ENCODE measurements around the gene INPP5A.
A peak's percentile ranks its signal among the peaks of the same experiment; 100 is the strongest.

Gene INPP5A

GRCh38 chr10:132608511-132609195 is 71.1 kb downstream of the INPP5A start:
- DNase-seq (ENCODE audit: insufficient read length, low spot score) (no peak), FAIRE-seq (no peak)
- TF ChIP-seq POLR2AphosphoS5 (IDR thresholded peaks at IDR 0.05; ENCODE audit: low read depth, low read length): no peak
- TF ChIP-seq PAX5 (IDR thresholded peaks at IDR 0.05; ENCODE audit: insufficient read depth, low read length, severe bottlenecking): no peak
- no peak for TF ChIP-seq SPI1 (IDR thresholded peaks at IDR 0.05; ENCODE audit: low read depth, low read length)
- TF ChIP-seq TAF1 (IDR thresholded peaks at IDR 0.05; ENCODE audit: low read depth, low read length): no peak
- TF ChIP-seq POU2F2 (IDR thresholded peaks at IDR 0.05; ENCODE audit: low read depth, low read length): no peak
- TF ChIP-seq POLR2A (IDR thresholded peaks at IDR 0.05; ENCODE audit: low read depth, low read length): no peak

GRCh38 chr10:132609211-132609610 is 71.6 kb downstream of the INPP5A start:
- DNase-seq (ENCODE audit: insufficient read length, low spot score): no peak
- FAIRE-seq: no peak
- TF ChIP-seq TAF1 (IDR thresholded peaks at IDR 0.05; ENCODE audit: low read depth, low read length): no peak
- no peak for TF ChIP-seq POLR2A (IDR thresholded peaks at IDR 0.05; ENCODE audit: low read depth, low read length)
- TF ChIP-seq POU2F2 (IDR thresholded peaks at IDR 0.05; ENCODE audit: low read depth, low read length): no peak
- TF ChIP-seq POLR2AphosphoS5 (IDR thresholded peaks at IDR 0.05; ENCODE audit: low read depth, low read length): no peak
- TF ChIP-seq SPI1 (IDR thresholded peaks at IDR 0.05; ENCODE audit: low read depth, low read length): no peak
- TF ChIP-seq PAX5 (IDR thresholded peaks at IDR 0.05; ENCODE audit: insufficient read depth, low read length, severe bottlenecking): no peak

DNA sequence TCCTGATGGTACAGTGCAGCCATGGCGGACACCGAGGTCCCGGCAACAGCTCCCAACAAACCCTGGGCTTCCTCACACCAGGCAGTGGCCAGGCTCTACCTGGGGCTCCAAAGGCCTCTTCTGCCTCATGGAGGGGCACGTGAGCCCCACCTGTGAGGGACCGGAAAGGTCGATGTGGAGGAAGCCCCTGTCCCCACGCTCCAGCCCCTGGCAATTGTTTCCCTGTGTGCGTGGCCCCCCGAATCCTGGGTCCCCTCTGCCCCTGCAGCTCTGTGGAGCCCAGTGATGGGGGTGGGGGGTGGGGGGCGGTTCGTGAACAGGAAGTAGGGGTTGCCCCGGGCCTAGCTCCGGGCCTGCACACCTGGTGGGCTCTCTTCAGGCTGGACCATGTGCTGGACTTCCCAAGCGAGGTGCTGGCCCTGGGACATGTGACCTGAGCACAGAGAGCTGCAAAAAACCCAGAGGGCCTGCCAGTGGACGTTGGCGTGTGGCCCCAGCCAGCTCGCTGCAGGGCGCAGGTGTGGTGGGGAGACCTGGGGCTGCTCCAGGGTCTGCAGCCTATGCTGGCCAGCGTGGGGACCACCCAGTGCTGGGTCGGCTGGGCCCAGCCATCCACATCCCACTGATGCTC is 72.6 kb downstream of the INPP5A start:
- FAIRE-seq (no peak), DNase-seq (ENCODE audit: insufficient read length, low spot score) (no peak)

GRCh38 chr10:132611026-132611910 is 73.7 kb downstream of the INPP5A start:
- DNase-seq (ENCODE audit: insufficient read length, low spot score) (no peak), FAIRE-seq (peak; percentile 35)
- TF ChIP-seq PAX5 (IDR thresholded peaks at IDR 0.05; ENCODE audit: insufficient read depth, low read length, severe bottlenecking): no peak
- no peak for TF ChIP-seq POLR2A (IDR thresholded peaks at IDR 0.05; ENCODE audit: low read depth, low read length)
- TF ChIP-seq SPI1 (IDR thresholded peaks at IDR 0.05; ENCODE audit: low read depth, low read length): no peak
- TF ChIP-seq POLR2AphosphoS5 (IDR thresholded peaks at IDR 0.05; ENCODE audit: low read depth, low read length): no peak
- no peak for TF ChIP-seq TAF1 (IDR thresholded peaks at IDR 0.05; ENCODE audit: low read depth, low read length)
- no peak for TF ChIP-seq POU2F2 (IDR thresholded peaks at IDR 0.05; ENCODE audit: low read depth, low read length)

More for the DNA sequence above, 72.6 kb downstream of the INPP5A start:
- TF ChIP-seq PAX5 (IDR thresholded peaks at IDR 0.05; ENCODE audit: insufficient read depth, low read length, severe bottlenecking) (no peak), SPI1 (IDR thresholded peaks at IDR 0.05; ENCODE audit: low read depth, low read length) (no peak), POU2F2 (IDR thresholded peaks at IDR 0.05; ENCODE audit: low read depth, low read length) (no peak), POLR2A (IDR thresholded peaks at IDR 0.05; ENCODE audit: low read depth, low read length) (no peak), POLR2AphosphoS5 (IDR thresholded peaks at IDR 0.05; ENCODE audit: low read depth, low read length) (no peak), TAF1 (IDR thresholded peaks at IDR 0.05; ENCODE audit: low read depth, low read length) (no peak)

GRCh38 chr10:132611986-132612385 is 74.4 kb downstream of the INPP5A start:
- TF ChIP-seq SPI1 (IDR thresholded peaks at IDR 0.05; ENCODE audit: low read depth, low read length) (no peak), POU2F2 (IDR thresholded peaks at IDR 0.05; ENCODE audit: low read depth, low read length) (no peak), POLR2A (IDR thresholded peaks at IDR 0.05; ENCODE audit: low read depth, low read length) (no peak), POLR2AphosphoS5 (IDR thresholded peaks at IDR 0.05; ENCODE audit: low read depth, low read length) (no peak), TAF1 (IDR thresholded peaks at IDR 0.05; ENCODE audit: low read depth, low read length) (no peak), PAX5 (IDR thresholded peaks at IDR 0.05; ENCODE audit: insufficient read depth, low read length, severe bottlenecking) (no peak)
- no peak for FAIRE-seq
- no peak for DNase-seq (ENCODE audit: insufficient read length, low spot score)

DNA sequence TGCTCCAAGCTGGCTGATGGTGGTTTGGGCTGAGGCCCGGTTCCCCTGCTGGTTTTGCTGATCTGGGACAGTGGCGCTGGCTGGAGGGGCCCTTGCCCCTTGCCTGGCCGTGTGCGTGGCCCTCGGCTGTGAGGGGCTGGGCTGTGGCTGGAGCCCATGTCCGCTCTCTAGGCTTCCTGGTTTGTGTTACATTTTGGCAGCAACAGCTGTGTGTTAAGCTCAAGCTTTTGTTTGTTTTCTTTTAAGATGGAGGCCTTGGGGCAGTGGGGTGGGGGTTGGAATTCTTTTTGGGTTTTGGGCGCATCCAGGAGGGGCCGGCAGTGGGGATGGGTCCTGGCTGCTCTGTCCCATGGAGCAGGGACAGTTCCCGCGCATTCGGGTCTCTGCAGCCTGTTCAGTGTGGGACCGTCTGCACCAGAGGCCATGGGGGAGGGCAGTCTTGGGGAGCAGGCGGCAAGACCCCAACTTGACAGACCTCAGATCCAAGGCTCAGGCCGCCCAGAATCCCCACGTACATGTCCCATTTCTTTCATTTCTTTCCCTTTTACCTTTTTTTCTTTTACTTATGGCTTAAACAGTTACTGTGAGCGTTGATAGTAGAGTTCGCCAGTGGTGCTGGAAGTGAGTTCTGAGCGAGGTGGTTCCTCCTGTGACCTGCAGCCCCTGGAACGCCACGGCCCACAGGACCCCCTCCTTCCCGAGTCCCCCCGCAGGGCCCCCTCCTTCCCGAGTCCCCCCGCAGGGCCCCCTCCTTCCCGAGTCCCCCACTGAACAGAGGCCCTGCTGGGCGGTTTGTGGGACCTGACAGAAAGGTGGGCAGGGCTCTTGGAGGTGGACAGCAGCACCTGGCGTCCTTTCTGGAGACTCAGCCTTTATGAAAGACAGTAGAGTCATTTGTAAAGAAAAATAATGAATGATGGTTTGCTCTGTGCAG is 75.3 kb downstream of the INPP5A start:
- no peak for TF ChIP-seq POU2F2 (IDR thresholded peaks at IDR 0.05; ENCODE audit: low read depth, low read length)
- no peak for TF ChIP-seq PAX5 (IDR thresholded peaks at IDR 0.05; ENCODE audit: insufficient read depth, low read length, severe bottlenecking)
- TF ChIP-seq POLR2AphosphoS5 (IDR thresholded peaks at IDR 0.05; ENCODE audit: low read depth, low read length): no peak
- TF ChIP-seq TAF1 (IDR thresholded peaks at IDR 0.05; ENCODE audit: low read depth, low read length): no peak
- TF ChIP-seq SPI1 (IDR thresholded peaks at IDR 0.05; ENCODE audit: low read depth, low read length): no peak
- no peak for TF ChIP-seq POLR2A (IDR thresholded peaks at IDR 0.05; ENCODE audit: low read depth, low read length)
- DNase-seq (ENCODE audit: insufficient read length, low spot score): no peak
- no peak for FAIRE-seq

DNA sequence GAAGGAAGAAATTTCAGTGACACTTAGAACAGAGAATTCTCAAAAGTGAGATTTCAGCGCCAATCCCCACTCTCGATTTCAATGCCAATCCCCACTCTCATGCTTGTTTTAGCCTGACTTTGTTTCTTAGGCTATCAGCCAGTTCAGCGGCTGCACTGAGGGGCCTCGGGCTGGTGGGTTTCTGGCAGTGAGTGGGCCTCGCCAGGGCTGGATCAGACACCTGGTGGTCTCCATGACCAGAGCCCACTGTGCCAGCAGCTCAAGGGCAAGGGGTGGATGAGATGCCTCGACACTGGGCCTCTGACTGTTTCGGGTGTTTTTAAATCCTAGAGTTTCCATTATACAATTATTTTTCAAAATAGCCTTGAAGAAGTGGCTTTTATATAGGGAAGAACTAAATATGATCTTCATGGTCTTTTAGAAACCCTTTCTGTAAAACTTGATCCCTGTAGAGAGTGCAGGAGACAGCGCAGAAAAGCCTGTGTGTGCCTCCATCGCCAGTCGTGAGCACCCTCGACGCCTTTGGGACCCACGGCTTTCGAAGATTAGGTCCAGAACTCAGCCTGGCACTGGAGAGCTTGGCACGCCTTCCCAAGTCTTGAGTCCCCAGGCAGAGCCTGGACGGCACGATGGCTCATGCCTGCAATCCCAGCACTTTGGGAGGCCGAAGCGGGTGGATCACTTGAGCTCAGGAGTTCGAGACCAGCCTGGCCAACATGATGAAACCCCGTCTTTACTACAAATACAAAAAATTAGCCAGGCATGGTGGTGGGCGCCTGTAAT is 76.2 kb downstream of the INPP5A start:
- no peak for FAIRE-seq
- no peak for TF ChIP-seq SPI1 (IDR thresholded peaks at IDR 0.05; ENCODE audit: low read depth, low read length)
- TF ChIP-seq TAF1 (IDR thresholded peaks at IDR 0.05; ENCODE audit: low read depth, low read length): no peak
- TF ChIP-seq POLR2AphosphoS5 (IDR thresholded peaks at IDR 0.05; ENCODE audit: low read depth, low read length): no peak
- TF ChIP-seq POLR2A (IDR thresholded peaks at IDR 0.05; ENCODE audit: low read depth, low read length): no peak
- no peak for TF ChIP-seq POU2F2 (IDR thresholded peaks at IDR 0.05; ENCODE audit: low read depth, low read length)
- no peak for TF ChIP-seq PAX5 (IDR thresholded peaks at IDR 0.05; ENCODE audit: insufficient read depth, low read length, severe bottlenecking)
- DNase-seq (ENCODE audit: insufficient read length, low spot score): no peak
